ENCODE data around the gene CTNND2.

DNA sequence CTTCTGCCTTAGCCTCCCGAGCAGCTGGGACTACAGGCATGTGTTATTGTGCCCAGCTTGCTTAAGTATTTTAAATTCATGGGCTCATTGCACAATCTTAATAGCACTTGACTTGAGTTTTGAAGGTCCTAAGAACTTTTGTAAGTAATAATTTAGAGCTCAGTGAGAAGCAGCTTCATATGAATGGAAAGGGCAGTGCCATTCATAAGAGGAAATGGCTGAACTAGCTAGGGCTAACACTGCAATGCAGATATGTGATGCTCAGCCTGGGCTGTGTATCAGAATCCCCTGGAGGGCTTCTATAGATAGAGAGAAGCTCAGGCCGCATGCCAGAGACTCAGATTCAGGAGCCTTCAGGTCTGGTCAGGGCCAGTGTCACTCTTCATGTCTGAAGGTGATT lies 847.7 kb downstream of the CTNND2 start:
- TF ChIP-seq U2AF2 (optimal IDR thresholded peaks at IDR 0.05; ENCODE audit: low read depth, low read length) (no peak), POLR2AphosphoS2 (IDR thresholded peaks at IDR 0.05; ENCODE audit: low read length) (no peak), ESRRA (IDR thresholded peaks at IDR 0.05; ENCODE audit: borderline replicate concordance, low read depth) (no peak), NRF1 (conservative IDR thresholded peaks at IDR 0.05 in 1 of 2, IDR thresholded peaks at IDR 0.05 in 1 of 2) (no peak), TSHZ1 (CRISPR knock-in tag; IDR thresholded peaks at IDR 0.05) (no peak)

All from K562 (cell line).